GM10847 (cell line): ENCODE results near the gene CSRNP3.

Experiments
- POLR2A ChIP-seq: IDR thresholded peaks from 2 replicates; pipeline ENCODE4 v1.6.1; 2011; ENCODE audit not compliant: insufficient read length; ENCODE audit errors: extremely low read depth

CSRNP3 gene

GRCh38 chr2:165500816-165501215 lies 31.3 kb downstream of the CSRNP3 start:
- no peak for TF ChIP-seq POLR2A

DNA sequence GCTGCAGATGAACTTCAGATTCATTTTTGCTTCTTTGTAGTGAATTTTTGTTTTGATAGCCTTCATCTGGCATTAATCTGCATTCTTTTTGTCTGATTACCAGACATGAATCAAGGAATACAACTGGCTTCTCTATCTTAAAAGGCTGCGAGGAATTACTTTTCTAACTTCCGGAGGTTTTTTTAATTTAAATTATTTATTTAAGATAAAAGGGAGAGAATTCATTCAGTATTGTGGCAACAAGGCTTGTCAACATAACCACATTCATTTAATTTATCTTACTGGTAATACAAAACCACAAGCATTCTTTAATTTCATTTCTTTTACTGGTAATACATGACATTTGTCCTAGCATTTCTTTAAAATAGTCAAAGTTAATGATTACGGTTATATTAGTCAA lies 36.0 kb downstream of the CSRNP3 start:
- no peak for TF ChIP-seq POLR2A

GRCh38 chr2:165508927-165509326 lies 39.4 kb downstream of the CSRNP3 start:
- TF ChIP-seq POLR2A = no peak

- TF ChIP-seq POLR2A = no peak
Measured at GRCh38 chr2:165513479-165513878, 44.0 kb downstream of the CSRNP3 start.

DNA sequence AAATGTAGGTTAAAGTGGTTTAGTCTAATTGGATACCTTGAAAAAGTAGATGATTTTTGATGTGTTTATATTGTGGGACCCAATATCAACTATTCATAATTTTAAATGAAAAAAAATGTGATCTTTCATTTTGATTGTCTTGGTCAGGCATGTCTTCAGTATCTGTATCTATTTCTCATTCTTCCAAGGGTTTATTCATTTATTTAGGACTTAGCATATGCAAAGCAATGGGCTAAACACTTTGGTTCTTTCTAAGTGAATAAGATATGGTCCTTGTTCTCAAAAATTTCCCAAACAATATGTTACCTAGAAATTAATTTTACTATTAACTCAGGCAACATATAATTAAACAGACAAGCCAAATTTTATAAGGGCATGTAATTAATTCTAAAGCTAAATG lies 49.1 kb downstream of the CSRNP3 start:
- TF ChIP-seq POLR2A = no peak

- no peak for TF ChIP-seq POLR2A
Measured at GRCh38 chr2:165522719-165523118, 53.2 kb downstream of the CSRNP3 start.

DNA sequence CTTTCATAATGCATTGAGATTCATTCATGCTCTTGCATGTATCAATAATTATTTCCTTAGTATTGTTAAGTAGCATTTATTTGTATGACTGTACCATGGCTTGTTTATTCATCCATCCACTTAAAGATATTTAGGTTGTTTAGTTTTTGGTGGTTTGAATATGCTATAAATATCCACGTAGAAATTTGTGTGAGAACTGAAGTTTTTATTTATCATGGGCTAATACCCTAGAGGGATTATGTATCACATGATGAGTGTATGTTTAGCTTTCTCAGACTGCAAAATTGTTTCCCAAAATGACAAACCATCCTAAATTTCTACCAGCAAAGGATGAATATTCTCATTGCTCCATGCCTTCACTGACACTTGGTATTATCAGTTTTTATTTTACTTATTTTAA lies 55.2 kb downstream of the CSRNP3 start:
- no peak for TF ChIP-seq POLR2A

- no peak for TF ChIP-seq POLR2A
Measured at GRCh38 chr2:165528691-165529090, 59.2 kb downstream of the CSRNP3 start.

- no peak for TF ChIP-seq POLR2A
Measured at GRCh38 chr2:165529130-165529529, 59.6 kb downstream of the CSRNP3 start.

GRCh38 chr2:165533331-165533730 lies 63.8 kb downstream of the CSRNP3 start:
- TF ChIP-seq POLR2A = no peak

DNA sequence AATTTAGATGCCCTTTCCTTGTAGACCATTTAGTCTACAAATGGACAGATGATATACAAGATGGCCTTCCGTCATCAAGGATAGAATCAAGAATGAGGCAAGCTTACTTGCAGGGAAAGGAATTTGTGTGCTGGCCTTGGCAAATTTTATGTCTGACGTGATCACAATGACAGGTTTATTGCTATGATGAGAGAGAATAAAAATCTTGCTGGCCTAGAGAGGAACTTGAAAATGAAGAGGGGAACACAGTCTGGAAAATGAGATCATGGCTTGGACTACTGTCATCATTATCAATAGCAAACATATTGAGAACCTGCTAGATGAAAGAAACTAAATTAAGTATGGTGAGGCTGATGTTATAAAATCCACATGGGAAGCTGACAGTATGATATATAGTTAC lies 66.0 kb downstream of the CSRNP3 start:
- TF ChIP-seq POLR2A = no peak

DNA sequence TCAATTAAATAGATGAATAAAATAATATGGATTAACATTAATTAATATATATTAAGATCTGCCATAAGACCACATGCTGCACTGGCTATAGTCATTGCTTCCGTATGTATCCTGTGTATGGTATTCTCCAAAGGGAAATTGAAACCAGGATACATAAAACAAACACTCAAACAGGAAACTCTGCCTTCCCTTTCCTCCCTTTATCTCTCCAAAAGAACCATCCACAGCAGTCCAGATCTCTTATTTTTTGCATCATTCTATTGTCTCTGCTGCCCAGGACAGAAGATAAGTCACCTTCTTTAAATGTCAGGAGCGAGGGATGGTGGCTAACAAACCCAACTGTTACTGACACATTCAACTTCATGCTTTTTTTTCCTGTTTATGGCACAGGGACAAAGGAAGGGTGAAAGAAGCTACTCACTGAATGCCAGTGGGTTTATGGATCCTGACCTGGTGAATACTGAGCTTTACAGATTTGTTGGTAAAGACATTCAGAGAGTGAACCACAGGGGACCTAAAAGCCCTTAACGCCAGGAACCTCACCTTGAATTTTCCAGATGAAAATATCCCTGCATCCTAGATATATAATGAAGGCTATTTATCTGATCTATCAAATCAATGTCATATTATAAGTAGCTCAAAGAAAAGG lies 67.5 kb downstream of the CSRNP3 start:
- no peak for TF ChIP-seq POLR2A

GRCh38 chr2:165539985-165540384 lies 70.5 kb downstream of the CSRNP3 start:
- TF ChIP-seq POLR2A = no peak

- no peak for TF ChIP-seq POLR2A
Measured at GRCh38 chr2:165544897-165545296, 75.4 kb downstream of the CSRNP3 start.

GRCh38 chr2:165547900-165548299 lies 78.4 kb downstream of the CSRNP3 start:
- no peak for TF ChIP-seq POLR2A

DNA sequence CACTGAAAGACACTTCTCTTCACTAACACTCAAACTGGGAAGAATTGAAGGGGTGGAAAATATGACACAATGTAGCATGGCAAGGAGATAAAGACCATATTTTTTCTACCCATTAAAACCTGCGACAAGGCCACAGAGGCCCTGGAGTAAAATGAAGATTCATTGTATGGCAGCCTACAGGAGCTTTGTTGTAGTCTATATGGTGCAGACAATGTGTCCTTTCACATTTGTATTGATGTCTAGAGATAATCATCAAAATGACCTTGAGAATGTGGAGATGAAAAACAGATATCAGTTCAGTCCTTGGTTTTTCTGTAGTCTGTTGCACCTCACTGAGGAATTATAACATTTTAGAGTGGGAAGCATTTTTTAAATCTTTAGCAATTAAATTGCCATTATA lies 80.1 kb downstream of the CSRNP3 start:
- TF ChIP-seq POLR2A = no peak

- TF ChIP-seq POLR2A = no peak
Measured at GRCh38 chr2:165558832-165559231, 89.3 kb downstream of the CSRNP3 start.
